Islet of Langerhans (tissue), 1 donor: ENCODE data around the gene GRK3.
"Not testable (repeated sequence)": the region's sequence is repeated elsewhere in the genome, so short reads cannot be mapped to it uniquely, and the experiment has no call there.

Experiments used
- FAIRE-seq: peaks from one replicate; lab custom pipeline; 2011; peaks lifted over from hg19 to GRCh38; lab: Jason Lieb, UNC

GRK3 gene

DNA sequence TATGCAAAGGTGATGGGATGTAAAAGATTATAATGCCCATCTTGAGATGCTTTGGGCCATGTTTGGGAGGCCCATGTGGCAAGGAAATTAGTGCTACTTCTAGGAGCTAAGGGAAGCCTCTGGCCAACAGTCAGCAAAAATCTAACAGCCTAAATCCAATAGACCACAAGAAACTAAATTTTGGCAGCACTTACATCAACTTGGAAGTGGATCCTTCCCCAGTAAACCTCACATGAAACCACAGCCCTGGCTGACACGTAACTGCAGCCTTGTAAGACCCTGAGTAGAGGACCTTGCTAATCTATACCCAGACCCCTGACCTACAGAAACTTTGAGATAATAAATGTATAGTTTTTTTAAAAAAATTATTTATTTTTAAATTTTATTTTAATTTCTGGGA lies 13.1 kb upstream of the GRK3 start:
- no peak for FAIRE-seq

DNA sequence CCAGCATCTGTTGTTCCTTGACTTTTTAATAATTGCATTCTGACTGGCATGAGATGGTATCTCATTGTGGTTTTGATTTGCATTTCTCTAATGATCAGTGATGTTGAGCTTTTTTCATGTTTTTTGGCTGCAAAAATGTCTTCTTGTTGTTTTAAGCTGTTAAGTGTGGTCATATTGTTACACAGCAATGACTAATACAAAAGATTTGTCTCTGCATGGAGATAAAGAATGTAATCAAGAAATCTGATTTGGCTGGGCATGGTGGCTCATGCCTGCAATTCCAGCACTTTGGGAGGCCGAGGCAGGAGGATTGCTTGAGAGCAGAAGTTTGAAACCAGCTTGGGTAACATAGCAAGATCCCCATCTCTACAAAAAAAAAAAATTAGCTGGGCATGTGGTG lies 12.1 kb upstream of the GRK3 start:
- not testable (repeated sequence) for FAIRE-seq

DNA sequence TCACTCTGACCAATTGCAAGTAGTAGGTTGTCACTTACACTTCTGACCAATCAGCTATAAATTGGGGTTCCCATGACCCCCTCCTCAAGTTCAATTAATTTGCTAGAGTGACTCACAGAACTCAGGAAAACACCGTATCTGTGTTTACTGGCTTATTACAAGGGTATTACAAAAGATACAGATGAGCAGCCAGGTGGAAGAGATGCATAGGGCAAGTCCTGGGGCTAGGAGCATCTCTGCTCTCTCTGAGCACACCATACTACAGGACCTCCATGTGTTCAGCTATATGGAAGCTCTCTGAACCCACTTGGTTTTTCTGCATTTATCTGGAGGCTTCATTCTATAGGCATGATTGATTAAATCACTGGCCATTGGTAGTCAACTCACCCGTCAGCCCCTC lies 11.3 kb upstream of the GRK3 start:
- no peak for FAIRE-seq

GRCh38 chr22:25554238-25554671 lies 10.2 kb upstream of the GRK3 start:
- FAIRE-seq, result no peak

GRCh38 chr22:25554689-25555088 lies 9.8 kb upstream of the GRK3 start:
- FAIRE-seq, result no peak

- no peak for FAIRE-seq
Observed at GRCh38 chr22:25555586-25555985, 8.9 kb upstream of the GRK3 start.

- FAIRE-seq, result no peak
Observed at GRCh38 chr22:25557218-25557617, 7.3 kb upstream of the GRK3 start.

DNA sequence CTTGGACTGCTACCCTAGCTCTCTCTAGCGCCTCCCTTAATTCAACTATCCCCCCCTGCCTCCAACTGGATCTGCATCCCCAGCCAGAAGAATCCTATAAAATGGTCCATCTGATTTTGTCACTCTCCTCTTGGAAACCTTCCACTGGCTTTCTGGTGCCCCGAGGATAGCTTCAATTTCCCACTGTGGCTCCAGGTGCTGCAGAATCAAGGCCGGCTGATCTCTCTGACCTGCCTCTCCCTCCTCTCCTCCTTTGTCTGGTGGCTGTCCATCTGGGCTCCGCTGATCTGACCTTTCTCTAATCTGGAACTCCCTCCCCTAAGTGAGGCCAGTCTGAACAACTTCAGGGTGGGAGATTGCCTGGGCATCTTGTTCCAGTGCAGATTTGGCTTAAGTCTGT lies 6.1 kb upstream of the GRK3 start:
- no peak for FAIRE-seq

GRCh38 chr22:25559910-25560309 lies 4.6 kb upstream of the GRK3 start:
- FAIRE-seq, result peak; percentile 58

GRCh38 chr22:25561182-25561581 lies 3.3 kb upstream of the GRK3 start:
- not testable (repeated sequence) for FAIRE-seq

DNA sequence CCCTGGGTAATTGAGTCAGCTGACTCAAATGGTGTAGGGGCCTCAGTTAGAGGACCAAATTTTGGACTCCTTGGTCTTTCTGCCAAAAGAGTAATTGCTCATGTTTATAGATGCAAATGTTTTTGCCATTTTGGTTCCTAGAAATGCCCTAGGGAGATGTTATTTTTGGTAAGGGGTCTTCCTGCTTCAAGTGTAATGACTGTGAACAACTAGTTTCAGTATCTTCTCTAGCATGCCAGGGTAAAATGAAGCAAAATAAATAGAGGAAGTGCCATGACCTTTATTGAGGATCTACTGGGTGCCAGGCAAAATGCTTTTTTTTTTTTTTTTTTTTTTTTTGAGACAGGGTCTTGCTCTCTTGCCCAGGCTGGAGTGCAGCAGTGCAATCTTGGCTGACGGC lies 2.5 kb upstream of the GRK3 start:
- FAIRE-seq, result not testable (repeated sequence)

DNA sequence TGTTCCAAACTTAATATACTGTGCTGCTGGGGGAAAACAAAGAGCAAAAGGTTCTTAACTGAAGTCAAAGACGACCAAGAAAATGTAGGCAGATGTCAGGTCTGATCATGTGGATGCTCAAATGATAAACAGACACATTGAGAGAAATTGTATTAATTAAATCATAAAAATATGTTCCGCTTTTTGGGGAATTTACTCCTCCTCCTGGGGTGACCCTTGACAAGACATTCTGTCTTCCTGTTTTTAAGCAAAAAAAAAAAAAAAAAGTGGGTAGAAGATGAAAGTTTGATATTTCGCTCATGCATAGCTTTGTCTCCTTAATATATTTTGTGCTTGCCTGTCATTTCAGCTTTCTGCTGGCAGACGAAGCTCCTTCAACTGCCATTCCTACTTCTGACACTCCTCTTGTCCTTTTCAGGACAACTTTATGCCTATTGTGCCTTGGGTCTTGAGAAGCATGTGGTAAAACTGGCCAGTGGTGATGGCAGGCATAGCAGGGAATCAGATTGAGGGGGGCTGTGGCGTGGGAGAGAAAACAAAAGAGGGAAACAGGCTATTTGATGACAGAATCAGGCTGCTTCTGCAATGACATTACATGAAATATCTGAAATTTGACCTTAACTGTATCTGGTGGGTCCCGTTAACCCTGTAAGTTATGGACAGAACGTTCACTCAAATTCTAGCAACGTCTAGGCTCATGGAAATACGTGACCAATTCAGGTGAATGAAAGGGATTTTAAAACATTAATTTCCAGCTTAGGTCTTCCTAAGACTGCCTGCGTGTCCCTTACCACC lies 1.3 kb upstream of the GRK3 start:
- FAIRE-seq, result not testable (repeated sequence)

DNA sequence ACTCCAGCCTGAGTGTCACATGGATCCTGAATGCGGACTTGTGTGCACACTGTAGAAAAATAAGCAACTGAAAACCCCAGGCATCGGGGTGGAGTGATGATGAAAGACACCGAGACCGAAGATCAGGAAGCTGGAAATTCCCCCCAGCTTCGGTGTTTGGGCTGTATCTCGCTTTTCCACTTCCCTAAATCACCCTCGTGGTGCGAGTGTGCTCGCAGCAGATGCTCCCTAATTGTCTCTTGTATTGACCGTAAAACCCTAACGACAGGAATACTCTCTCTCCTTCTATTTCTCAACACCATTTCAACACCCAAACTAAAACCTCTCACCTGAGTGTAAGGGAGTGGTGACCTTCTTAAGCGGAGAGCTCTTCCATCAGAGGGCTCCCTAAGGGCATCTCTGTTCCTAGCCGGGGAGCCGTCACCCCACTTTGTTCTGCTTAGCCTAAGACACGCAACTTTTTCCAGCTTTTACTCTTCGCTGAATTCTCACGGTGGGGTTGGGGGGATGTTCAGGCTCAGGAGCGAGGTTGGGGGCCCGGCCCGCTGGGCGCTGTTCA lies 635 bp upstream of the GRK3 start:
- FAIRE-seq, result no peak

DNA sequence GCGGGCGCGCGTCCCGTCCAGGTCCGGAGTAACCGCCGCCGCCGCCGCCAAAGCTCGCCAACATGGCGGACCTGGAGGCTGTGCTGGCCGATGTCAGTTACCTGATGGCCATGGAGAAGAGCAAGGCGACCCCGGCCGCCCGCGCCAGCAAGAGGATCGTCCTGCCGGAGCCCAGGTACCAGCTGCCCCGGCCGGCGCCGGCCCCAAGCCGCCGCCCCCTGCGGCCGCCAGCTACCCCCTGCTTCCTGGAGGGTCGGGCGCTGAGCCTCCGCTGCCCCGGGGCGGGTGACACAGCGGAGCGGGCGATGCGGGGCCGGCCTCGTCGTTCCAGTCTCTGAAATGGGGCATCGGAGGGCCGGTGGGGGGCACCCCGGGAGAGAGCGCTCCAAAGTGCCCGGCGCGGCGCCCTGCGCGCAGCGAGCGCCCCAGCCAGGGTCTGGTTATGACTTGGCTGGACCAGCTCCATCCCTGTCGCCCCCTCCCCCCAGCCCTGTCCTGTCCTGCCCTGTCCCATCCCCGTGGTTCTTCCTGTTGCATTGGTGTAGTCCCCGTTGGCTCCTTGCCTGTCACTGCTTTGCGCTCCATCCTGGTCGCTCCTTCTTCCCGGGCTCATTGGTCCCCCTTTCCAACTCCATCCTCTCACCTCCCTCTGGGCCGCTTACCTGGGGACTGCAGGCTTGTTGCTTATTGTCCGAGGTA lies 653 bp downstream of the GRK3 start:
- FAIRE-seq, result no peak

GRCh38 chr22:25566186-25566897 lies 1.9 kb downstream of the GRK3 start:
- peak; percentile 60 for FAIRE-seq

DNA sequence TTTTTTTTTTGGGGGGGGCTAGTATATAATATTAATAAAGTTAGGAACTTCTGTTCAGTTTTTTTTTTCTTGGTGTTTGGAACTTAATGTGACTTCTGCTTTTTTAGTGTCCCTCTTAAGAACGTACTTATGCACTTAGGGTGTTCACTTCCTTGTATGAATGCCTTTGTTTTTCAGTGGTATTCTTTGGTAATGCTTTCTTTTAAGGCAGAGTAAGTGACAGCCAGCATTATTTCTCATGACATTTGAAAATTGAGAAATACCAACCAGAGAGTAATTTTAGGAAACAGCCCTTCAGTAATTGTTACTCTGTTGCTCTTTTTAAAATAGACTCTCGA lies 2.4 kb downstream of the GRK3 start:
- FAIRE-seq, result peak; percentile 60

DNA sequence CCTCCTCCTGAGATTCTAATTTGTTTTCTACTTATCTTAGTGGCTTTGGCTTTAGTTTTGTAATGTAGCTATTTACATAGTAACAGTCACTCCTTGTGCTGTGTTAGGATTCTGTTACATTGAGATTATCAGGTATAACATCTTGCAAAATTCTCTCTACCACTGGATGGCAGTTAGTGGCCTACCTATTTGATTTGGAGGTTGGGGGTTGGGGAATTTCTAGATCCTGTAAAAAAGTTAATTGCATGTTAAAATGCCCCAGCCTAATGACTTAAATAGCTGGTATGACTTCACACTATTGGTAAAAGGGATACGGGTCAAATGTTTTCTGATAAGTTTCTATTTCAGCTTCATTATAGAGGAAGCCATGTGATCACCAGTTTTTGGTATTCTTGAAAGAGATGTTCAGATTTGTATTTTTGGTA lies 2.8 kb downstream of the GRK3 start:
- FAIRE-seq, result peak; percentile 99

GRCh38 chr22:25568066-25568465 lies 3.6 kb downstream of the GRK3 start:
- not testable (repeated sequence) for FAIRE-seq

DNA sequence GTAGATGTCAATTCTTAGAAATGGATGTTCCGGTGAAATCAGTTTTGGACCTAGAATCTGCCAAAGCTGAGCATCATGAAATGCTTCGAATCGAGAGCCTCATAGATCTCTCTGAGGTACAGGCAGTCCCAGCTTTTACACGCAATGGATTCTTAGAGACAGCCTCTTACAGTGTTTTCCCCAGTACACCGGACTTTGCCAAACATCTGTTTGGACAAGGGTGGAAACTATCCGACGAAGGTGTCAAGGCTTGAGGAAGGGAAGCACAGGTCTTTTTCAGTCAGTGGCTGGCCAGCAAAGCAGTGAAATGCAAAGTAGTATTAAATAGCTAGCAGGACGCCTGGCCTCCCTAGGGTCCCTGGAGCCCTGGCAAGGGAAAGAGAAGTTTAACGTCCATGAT lies 4.9 kb downstream of the GRK3 start:
- FAIRE-seq, result no peak

GRCh38 chr22:25569983-25570382 lies 5.5 kb downstream of the GRK3 start:
- peak; percentile 49 for FAIRE-seq

- FAIRE-seq, result no peak
Observed at GRCh38 chr22:25570486-25570885, 6.0 kb downstream of the GRK3 start.

DNA sequence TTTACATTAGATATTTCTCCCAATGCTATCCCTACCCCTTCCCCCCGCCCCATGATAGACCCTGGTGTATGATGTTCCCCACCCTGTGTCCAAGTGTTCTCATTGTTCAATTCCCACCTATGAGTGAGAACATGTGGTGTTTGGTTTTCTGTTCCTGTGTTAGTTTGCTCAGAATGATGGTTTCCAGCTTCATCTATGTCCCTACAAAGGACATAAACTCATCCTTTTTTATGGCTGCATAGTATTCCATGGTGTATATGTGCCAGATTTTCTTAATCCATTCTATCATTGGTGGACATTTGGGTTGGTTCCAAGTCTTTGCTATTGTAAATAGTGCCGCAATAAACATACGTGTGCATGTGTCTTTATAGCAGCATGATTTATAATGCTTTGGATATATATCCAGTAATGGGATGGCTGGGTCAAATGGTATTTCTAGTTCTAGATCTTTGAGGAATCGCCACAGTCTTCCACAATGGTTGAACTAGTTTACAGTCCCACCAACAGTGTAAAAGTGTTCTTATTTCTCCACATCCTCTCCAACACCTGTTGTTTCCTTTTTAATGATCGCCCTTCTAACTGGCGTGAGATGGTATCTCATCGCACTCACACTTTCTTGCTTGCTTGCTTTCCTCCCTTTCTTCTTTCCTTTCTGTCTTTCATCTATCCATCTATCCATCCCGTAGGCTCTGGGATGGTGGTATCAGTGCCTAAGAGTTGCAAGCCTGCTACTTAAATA lies 7.7 kb downstream of the GRK3 start:
- FAIRE-seq, result not testable (repeated sequence)
